ENCODE results near the gene SYNPR. TPM values are rescaled to one million over a fixed set of nuclear protein-coding genes. Genes with fewer than 3 reads are reported as not detected.

SYNPR gene
- total RNA-seq, 5 donors from 2014 or later (not counting 1 experiment from before 2014, with no cell fraction given): not detected

DNA sequence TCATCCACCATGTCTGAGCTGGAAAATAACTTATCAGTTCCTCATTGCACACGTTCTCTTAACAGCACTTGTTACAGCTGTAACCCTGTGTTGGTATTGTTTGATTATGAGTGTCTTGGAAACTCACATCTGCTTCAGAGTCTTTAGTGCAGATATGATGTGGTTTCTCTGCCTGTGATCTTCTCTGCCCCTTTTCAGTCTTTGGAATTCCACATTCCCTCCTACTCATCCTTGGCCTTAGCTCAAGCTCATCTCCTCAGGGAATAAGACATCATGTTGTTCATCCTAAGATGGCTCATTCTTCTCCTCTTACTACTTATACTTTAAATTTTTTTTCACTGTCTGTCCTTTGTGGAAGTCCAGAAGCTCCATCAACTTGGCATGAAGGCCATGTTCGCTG is 77.7 kb downstream of the SYNPR start:
- ATAC-seq (replicated peaks in 1 of 4) (no peak), DNase-seq (no peak)
- no peaks in the 10 kb centered on the region for H3K9me3 Mint-ChIP-seq
- POLR2A ChIA-PET: no interaction called here
- no peaks in the 10 kb centered on the region for H3K4me1 ChIP-seq (ENCODE audit: control insufficient read depth in 1 of 2, extremely low read depth in 1 of 2, insufficient read depth in 2 of 2, low read length in 2 of 2)
- no peaks in the 10 kb centered on the region for H3K36me3 Mint-ChIP-seq
- no peaks in the 10 kb centered on the region for H3K36me3 ChIP-seq (ENCODE audit: control insufficient read depth in 2 of 2, extremely low read depth in 1 of 2, insufficient read depth in 1 of 2, low read length in 1 of 2)
- no peaks in the 10 kb centered on the region for H3K4me1 Mint-ChIP-seq
- WGBS (ENCODE audit: insufficient coverage): no CpG with 5 or more reads among the region's 2 CpGs
- H3K4me3 Mint-ChIP-seq: no peak overlapping the region
- no peaks in the 10 kb centered on the region for H3K9me3 ChIP-seq
- H3K27me3 ChIP-seq (replicated peaks in 1 of 2; ENCODE audit: control insufficient read depth in 2 of 2, extremely low read depth in 1 of 2, insufficient read depth in 2 of 2, low read length in 1 of 2): no peaks in the 10 kb centered on the region
- CTCF ChIA-PET: no interaction called here
- no peak overlapping the region for H3K27ac ChIP-seq (ENCODE audit: low read length)
- H3K27me3 Mint-ChIP-seq: peaks cover 17 to 19% of the 10 kb centered on the region in 2 donors
- no peak overlapping the region for H3K4me3 ChIP-seq (ENCODE audit: control insufficient read depth in 1 of 2, extremely low read depth in 1 of 2, low read length in 1 of 2)
- H3K27ac Mint-ChIP-seq: no peak overlapping the region

DNA sequence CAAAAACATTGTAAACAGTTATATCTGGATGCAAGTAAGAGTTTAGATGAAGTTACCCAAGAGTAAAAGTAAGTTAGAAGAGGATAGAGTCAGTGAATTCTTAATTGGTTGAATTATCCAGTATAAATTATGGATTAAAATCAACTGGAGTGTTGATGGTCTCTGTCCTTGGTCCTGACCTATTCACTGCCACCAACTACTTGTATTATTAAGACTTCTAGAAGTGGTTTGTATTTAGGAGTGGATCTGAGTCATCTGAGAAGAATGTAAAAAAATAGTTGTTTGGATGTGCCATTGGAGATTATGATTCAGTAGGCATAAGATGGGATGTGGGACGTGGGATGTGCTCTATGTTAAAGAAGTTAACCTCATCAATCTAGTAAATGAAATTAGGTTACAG is 86.4 kb downstream of the SYNPR start:
- no peak for ATAC-seq (replicated peaks in 1 of 4)
- Mint-ChIP-seq H3K27ac (no peak overlapping the region), H3K9me3 (no peaks in the 10 kb centered on the region), H3K4me3 (no peak overlapping the region), H3K4me1 (no peaks in the 10 kb centered on the region), H3K27me3 (no peaks in the 10 kb centered on the region), H3K36me3 (no peaks in the 10 kb centered on the region)
- DNase-seq: no peak
- no peaks in the 10 kb centered on the region for H3K4me1 ChIP-seq (ENCODE audit: control insufficient read depth in 1 of 2, extremely low read depth in 1 of 2, insufficient read depth in 2 of 2, low read length in 2 of 2)
- no peaks in the 10 kb centered on the region for H3K9me3 ChIP-seq
- no peaks in the 10 kb centered on the region for H3K36me3 ChIP-seq (ENCODE audit: control insufficient read depth in 2 of 2, extremely low read depth in 1 of 2, insufficient read depth in 1 of 2, low read length in 1 of 2)
- no peaks in the 10 kb centered on the region for H3K27me3 ChIP-seq (replicated peaks in 1 of 2; ENCODE audit: control insufficient read depth in 2 of 2, extremely low read depth in 1 of 2, insufficient read depth in 2 of 2, low read length in 1 of 2)
- WGBS (ENCODE audit: insufficient coverage): no CpG with 5 or more reads among the region's 1 CpG
- no peak overlapping the region for H3K27ac ChIP-seq (ENCODE audit: low read length)
- ChIA-PET POLR2A (no interaction called here), CTCF (no interaction called here)
- no peak overlapping the region for H3K4me3 ChIP-seq (ENCODE audit: control insufficient read depth in 1 of 2, extremely low read depth in 1 of 2, low read length in 1 of 2)

DNA sequence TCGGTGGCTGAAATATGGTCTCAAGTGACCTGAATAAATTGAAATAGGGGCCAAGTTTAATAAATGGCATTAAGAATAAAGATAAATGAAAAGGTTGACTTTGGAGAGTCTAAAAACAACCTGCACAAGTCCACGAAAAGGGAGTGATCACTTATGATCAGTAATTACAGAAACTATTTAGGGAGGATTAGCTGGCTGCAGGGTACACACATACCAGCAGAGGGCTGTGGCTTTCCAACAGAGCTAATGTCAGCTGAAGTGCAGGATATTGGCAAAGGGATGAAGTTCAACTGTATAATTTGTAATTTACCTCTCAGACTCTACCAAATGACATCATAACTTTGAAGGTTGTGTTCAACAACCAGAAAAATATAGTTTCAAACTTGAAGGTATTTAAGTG is 86.8 kb downstream of the SYNPR start:
- ChIA-PET CTCF (no interaction called here), POLR2A (no interaction called here)
- H3K4me1 Mint-ChIP-seq: no peaks in the 10 kb centered on the region
- Histone ChIP-seq H3K36me3 (ENCODE audit: control insufficient read depth in 2 of 2, extremely low read depth in 1 of 2, insufficient read depth in 1 of 2, low read length in 1 of 2) (no peaks in the 10 kb centered on the region), H3K4me1 (ENCODE audit: control insufficient read depth in 1 of 2, extremely low read depth in 1 of 2, insufficient read depth in 2 of 2, low read length in 2 of 2) (no peaks in the 10 kb centered on the region), H3K4me3 (ENCODE audit: control insufficient read depth in 1 of 2, extremely low read depth in 1 of 2, low read length in 1 of 2) (no peak overlapping the region), H3K9me3 (no peaks in the 10 kb centered on the region), H3K27ac (ENCODE audit: low read length) (no peak overlapping the region), H3K27me3 (replicated peaks in 1 of 2; ENCODE audit: control insufficient read depth in 2 of 2, extremely low read depth in 1 of 2, insufficient read depth in 2 of 2, low read length in 1 of 2) (no peaks in the 10 kb centered on the region)
- H3K4me3 Mint-ChIP-seq: no peak overlapping the region
- H3K27ac Mint-ChIP-seq: no peak overlapping the region
- peaks cover 0 to 2% of the 10 kb centered on the region in 2 donors for H3K27me3 Mint-ChIP-seq
- DNase-seq (no peak), ATAC-seq (replicated peaks in 1 of 4) (no peak)
- no peaks in the 10 kb centered on the region for H3K9me3 Mint-ChIP-seq
- H3K36me3 Mint-ChIP-seq: no peaks in the 10 kb centered on the region
- WGBS (ENCODE audit: insufficient coverage): no CpG with 5 or more reads among the region's 2 CpGs

DNA sequence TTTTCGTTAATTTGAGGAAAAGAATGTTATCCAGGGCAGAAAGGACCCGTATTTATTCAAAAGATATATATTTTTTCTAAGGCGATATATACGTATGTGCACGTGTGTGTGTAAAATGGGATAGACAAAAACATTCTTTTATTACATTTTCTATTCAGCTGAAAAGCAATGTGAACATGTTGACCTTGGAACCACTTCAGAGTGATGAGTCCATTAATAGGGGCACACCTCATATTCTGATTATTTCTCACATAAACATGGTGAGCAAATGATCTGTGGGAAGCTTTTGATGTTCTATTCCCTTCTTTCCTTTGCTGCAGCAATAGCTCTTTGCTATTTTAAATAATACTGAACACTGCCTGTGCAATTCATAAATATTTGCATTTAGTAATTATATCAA is 87.6 kb downstream of the SYNPR start:
- WGBS (ENCODE audit: insufficient coverage): no CpG with 5 or more reads among the region's 5 CpGs
- no peaks in the 10 kb centered on the region for H3K27me3 ChIP-seq (replicated peaks in 1 of 2; ENCODE audit: control insufficient read depth in 2 of 2, extremely low read depth in 1 of 2, insufficient read depth in 2 of 2, low read length in 1 of 2)
- H3K27ac Mint-ChIP-seq: no peak overlapping the region

DNA sequence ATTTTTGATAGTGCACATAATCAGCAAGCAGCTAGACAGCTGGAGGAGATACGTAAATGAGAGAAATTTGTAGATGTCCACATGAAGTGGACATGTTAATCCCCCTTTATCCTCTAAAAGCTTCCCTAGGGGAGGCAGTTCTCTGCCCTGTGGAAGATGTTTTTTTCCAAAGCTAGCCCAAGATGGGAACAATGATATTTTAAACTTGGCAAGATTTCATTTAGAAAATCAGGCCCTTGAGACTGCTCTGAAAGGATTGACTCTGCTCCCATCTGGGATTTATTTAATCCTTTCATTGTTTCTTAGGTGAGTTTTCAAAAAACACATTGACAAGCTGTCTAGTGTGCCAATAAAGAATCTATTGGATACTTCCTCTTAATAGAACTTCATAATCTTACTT is 92.0 kb downstream of the SYNPR start:
- H3K9me3 ChIP-seq: no peaks in the 10 kb centered on the region
- no peak for DNase-seq
- H3K27me3 ChIP-seq (replicated peaks in 1 of 2; ENCODE audit: control insufficient read depth in 2 of 2, extremely low read depth in 1 of 2, insufficient read depth in 2 of 2, low read length in 1 of 2): peaks cover 0 to 8% of the 10 kb centered on the region in 2 experiments
- Mint-ChIP-seq H3K9me3 (no peaks in the 10 kb centered on the region), H3K27me3 (peaks cover 0 to 3% of the 10 kb centered on the region in 2 donors), H3K36me3 (no peaks in the 10 kb centered on the region), H3K27ac (no peak overlapping the region), H3K4me3 (no peak overlapping the region), H3K4me1 (no peaks in the 10 kb centered on the region)
- ChIA-PET POLR2A (interaction anchor here in 1 of 2 donors (0.7 kb wide), 1 partner anchor 13 kb away, joined by 3 read pairs; no protein-coding TSS in a partner anchor), CTCF (no interaction called here)
- no peaks in the 10 kb centered on the region for H3K4me1 ChIP-seq (ENCODE audit: control insufficient read depth in 1 of 2, extremely low read depth in 1 of 2, insufficient read depth in 2 of 2, low read length in 2 of 2)
- no peaks in the 10 kb centered on the region for H3K36me3 ChIP-seq (ENCODE audit: control insufficient read depth in 2 of 2, extremely low read depth in 1 of 2, insufficient read depth in 1 of 2, low read length in 1 of 2)
- no peak overlapping the region for H3K4me3 ChIP-seq (ENCODE audit: control insufficient read depth in 1 of 2, extremely low read depth in 1 of 2, low read length in 1 of 2)
- ATAC-seq (replicated peaks in 1 of 4): no peak
- no CpG with 5 or more reads among the region's 1 CpG for WGBS (ENCODE audit: insufficient coverage)
- H3K27ac ChIP-seq (ENCODE audit: low read length): no peak overlapping the region

More for the DNA sequence above, 87.6 kb downstream of the SYNPR start:
- Mint-ChIP-seq H3K27me3 (peaks cover 0 to 3% of the 10 kb centered on the region in 2 donors), H3K9me3 (no peaks in the 10 kb centered on the region), H3K4me3 (no peak overlapping the region), H3K4me1 (no peaks in the 10 kb centered on the region), H3K36me3 (no peaks in the 10 kb centered on the region)
- CTCF ChIA-PET: no interaction called here
- Histone ChIP-seq H3K36me3 (ENCODE audit: control insufficient read depth in 2 of 2, extremely low read depth in 1 of 2, insufficient read depth in 1 of 2, low read length in 1 of 2) (no peaks in the 10 kb centered on the region), H3K27ac (ENCODE audit: low read length) (no peak overlapping the region), H3K9me3 (no peaks in the 10 kb centered on the region), H3K4me1 (ENCODE audit: control insufficient read depth in 1 of 2, extremely low read depth in 1 of 2, insufficient read depth in 2 of 2, low read length in 2 of 2) (no peaks in the 10 kb centered on the region), H3K4me3 (ENCODE audit: control insufficient read depth in 1 of 2, extremely low read depth in 1 of 2, low read length in 1 of 2) (no peak overlapping the region)
- POLR2A ChIA-PET: no interaction called here
- ATAC-seq (replicated peaks in 1 of 4) (no peak), DNase-seq (no peak)

DNA sequence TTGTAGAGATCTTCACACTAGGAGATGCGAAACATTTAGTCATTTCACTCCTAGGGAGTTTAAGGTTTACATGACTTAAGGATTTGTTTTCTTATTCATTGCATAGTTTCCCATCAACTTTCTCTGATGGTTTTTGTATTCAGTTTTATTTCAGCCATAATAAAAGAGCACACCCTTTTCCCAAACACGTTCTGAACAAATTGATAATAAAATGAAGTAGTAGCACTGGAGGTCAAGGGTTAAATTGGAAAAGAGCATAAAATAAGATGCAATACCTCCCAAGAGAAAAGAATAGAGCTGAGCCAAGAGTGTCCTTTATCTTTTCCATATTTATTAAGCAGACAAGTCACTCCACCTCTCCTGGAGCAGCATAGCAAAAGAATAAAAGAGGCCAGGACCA is 104.9 kb downstream of the SYNPR start:
- POLR2A ChIA-PET: no interaction called here
- H3K27me3 ChIP-seq (replicated peaks in 1 of 2; ENCODE audit: control insufficient read depth in 2 of 2, extremely low read depth in 1 of 2, insufficient read depth in 2 of 2, low read length in 1 of 2): no peaks in the 10 kb centered on the region
- no peak for DNase-seq
- H3K36me3 ChIP-seq (ENCODE audit: control insufficient read depth in 2 of 2, extremely low read depth in 1 of 2, insufficient read depth in 1 of 2, low read length in 1 of 2): no peaks in the 10 kb centered on the region
- no peak overlapping the region for H3K27ac ChIP-seq (ENCODE audit: low read length)
- no peaks in the 10 kb centered on the region for H3K4me1 ChIP-seq (ENCODE audit: control insufficient read depth in 1 of 2, extremely low read depth in 1 of 2, insufficient read depth in 2 of 2, low read length in 2 of 2)
- no peak for ATAC-seq (replicated peaks in 1 of 4)
- no peak overlapping the region for H3K4me3 Mint-ChIP-seq
- H3K36me3 Mint-ChIP-seq: no peaks in the 10 kb centered on the region
- H3K9me3 Mint-ChIP-seq: peaks cover 0 to 8% (median 5%) of the 10 kb centered on the region in 3 donors
- WGBS (ENCODE audit: insufficient coverage): no CpG with 5 or more reads among the region's 2 CpGs
- CTCF ChIA-PET: no interaction called here
- H3K27ac Mint-ChIP-seq: no peak overlapping the region
- no peaks in the 10 kb centered on the region for H3K9me3 ChIP-seq
- H3K4me1 Mint-ChIP-seq: no peaks in the 10 kb centered on the region
- no peak overlapping the region for H3K4me3 ChIP-seq (ENCODE audit: control insufficient read depth in 1 of 2, extremely low read depth in 1 of 2, low read length in 1 of 2)
- no peaks in the 10 kb centered on the region for H3K27me3 Mint-ChIP-seq

DNA sequence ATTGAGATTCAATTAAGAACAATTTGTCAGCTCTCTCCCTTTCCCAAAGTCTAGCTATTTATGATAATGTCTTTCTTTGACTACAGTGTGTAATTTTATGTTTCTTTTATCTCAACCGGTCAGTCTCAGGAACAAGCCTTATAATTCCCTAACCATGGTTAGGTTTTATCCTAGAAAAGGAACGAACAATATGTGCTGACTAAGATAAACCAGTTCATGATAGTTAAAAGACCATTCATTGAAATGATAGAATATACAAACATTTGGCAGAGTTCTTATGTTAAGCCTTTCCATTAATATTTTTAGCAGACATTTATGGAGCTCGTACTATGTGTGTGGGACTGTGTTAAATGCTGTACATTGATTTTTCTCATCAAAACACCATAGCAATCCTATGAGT is 106.3 kb downstream of the SYNPR start:
- Histone ChIP-seq H3K27me3 (replicated peaks in 1 of 2; ENCODE audit: control insufficient read depth in 2 of 2, extremely low read depth in 1 of 2, insufficient read depth in 2 of 2, low read length in 1 of 2) (no peaks in the 10 kb centered on the region), H3K9me3 (no peaks in the 10 kb centered on the region), H3K36me3 (ENCODE audit: control insufficient read depth in 2 of 2, extremely low read depth in 1 of 2, insufficient read depth in 1 of 2, low read length in 1 of 2) (no peaks in the 10 kb centered on the region), H3K4me1 (ENCODE audit: control insufficient read depth in 1 of 2, extremely low read depth in 1 of 2, insufficient read depth in 2 of 2, low read length in 2 of 2) (no peaks in the 10 kb centered on the region), H3K27ac (ENCODE audit: low read length) (no peak overlapping the region), H3K4me3 (ENCODE audit: control insufficient read depth in 1 of 2, extremely low read depth in 1 of 2, low read length in 1 of 2) (no peak overlapping the region)
- ChIA-PET CTCF (no interaction called here), POLR2A (interaction anchor here in 1 of 2 donors (0.6 kb wide), 1 partner anchor 132 kb away, joined by 3 read pairs; no protein-coding TSS in a partner anchor)
- H3K4me3 Mint-ChIP-seq: no peak overlapping the region
- H3K9me3 Mint-ChIP-seq: peaks cover 0 to 5% (median 5%) of the 10 kb centered on the region in 3 donors
- DNase-seq: no peak
- no peaks in the 10 kb centered on the region for H3K27me3 Mint-ChIP-seq
- no peak overlapping the region for H3K27ac Mint-ChIP-seq
- no peaks in the 10 kb centered on the region for H3K36me3 Mint-ChIP-seq
- ATAC-seq (replicated peaks in 1 of 4): no peak
- no peaks in the 10 kb centered on the region for H3K4me1 Mint-ChIP-seq
- WGBS (ENCODE audit: insufficient coverage): no CpG with 5 or more reads among the region's 3 CpGs
